Activated CD4-positive, CD25-positive, alpha-beta regulatory T cell treated with anti-CD3 and anti-CD28 coated beads, Interleukin-2, amount 50 U/mL, for 16 hours (primary cell): ENCODE data around the gene CD79A.

Experiments used
- DNase-seq: peaks from one replicate; pipeline ENCODE4 v3.0.0-alpha.2; 2020; ENCODE audit warnings: low read depth, low spot score

Gene CD79A

GRCh38 chr19:41876847-41877832 lies at the start of gene CD79A:
Gene CD79A, plus strand, starts transcription at chr19:41877279. Its CDS starts 26 bp downstream, at chr19:41877305.
- no peak for DNase-seq

- DNase-seq: no peak
Measured at GRCh38 chr19:41837981-41838708, 38.9 kb upstream of the CD79A start.

GRCh38 chr19:41839211-41839610 lies 37.9 kb upstream of the CD79A start:
- no peak for DNase-seq

- no peak for DNase-seq
Measured at GRCh38 chr19:41843371-41843770, 33.7 kb upstream of the CD79A start.

- DNase-seq: no peak
Measured at GRCh38 chr19:41844601-41845000, 32.5 kb upstream of the CD79A start, which contains the start of gene LYPD4. Gene LYPD4, minus strand, starts transcription at chr19:41844683. Its CDS starts 5,398 bp downstream, at chr19:41839285.

GRCh38 chr19:41845001-41845050 lies 32.3 kb upstream of the CD79A start, which contains the start of gene DMRTC2:
Gene DMRTC2, plus strand, starts transcription at chr19:41845042. Its CDS starts 2,387 bp downstream, at chr19:41847429.
- no peak for DNase-seq

- no peak for DNase-seq
Measured at GRCh38 chr19:41845051-41845590, 32.0 kb upstream of the CD79A start.

GRCh38 chr19:41847351-41848105 lies 29.6 kb upstream of the CD79A start:
- no peak for DNase-seq

GRCh38 chr19:41848666-41849065 lies 28.4 kb upstream of the CD79A start:
- no peak for DNase-seq

- no peak for DNase-seq
Measured at GRCh38 chr19:41849067-41849466, 28.0 kb upstream of the CD79A start.

GRCh38 chr19:41850381-41850780 lies 26.7 kb upstream of the CD79A start:
- DNase-seq: no peak

GRCh38 chr19:41851456-41851855 lies 25.6 kb upstream of the CD79A start:
- DNase-seq: no peak

GRCh38 chr19:41853344-41853743 lies 23.7 kb upstream of the CD79A start:
- no peak for DNase-seq

- no peak for DNase-seq
Measured at GRCh38 chr19:41853768-41854167, 23.3 kb upstream of the CD79A start.

GRCh38 chr19:41859213-41859617 lies 17.9 kb upstream of the CD79A start:
- DNase-seq: no peak

GRCh38 chr19:41859618-41860418 lies 17.3 kb upstream of the CD79A start, which contains the start of gene RPS19:
Gene RPS19, plus strand, starts transcription at chr19:41860255. Its CDS starts 520 bp downstream, at chr19:41860775.
- DNase-seq: peak; percentile 97

- no peak for DNase-seq
Measured at GRCh38 chr19:41860419-41861115, 16.5 kb upstream of the CD79A start.

GRCh38 chr19:41861116-41861768 lies 15.8 kb upstream of the CD79A start:
- no peak for DNase-seq

- no peak for DNase-seq
Measured at GRCh38 chr19:41861846-41862245, 15.2 kb upstream of the CD79A start.

GRCh38 chr19:41862445-41862986 lies 14.6 kb upstream of the CD79A start:
- DNase-seq: no peak
